Measurements from ENCODE around the gene ANXA3.
A peak's percentile ranks its signal among the peaks of the same experiment; 100 is the strongest.

Gene ANXA3

GRCh38 chr4:78650106-78651024 is 98.8 kb downstream of the ANXA3 start:
- peak; percentile 97 for DNase-seq (ENCODE audit: low read depth)

GRCh38 chr4:78651250-78651860 is 99.8 kb downstream of the ANXA3 start:
- no peak overlapping the region for H3K4me3 ChIP-seq (ENCODE audit: low read length)
- DNase-seq (ENCODE audit: low read depth), result peak; percentile 48
- no peak for TF ChIP-seq CTCF (IDR thresholded peaks at IDR 0.05; ENCODE audit: insufficient read depth, low read depth, low read length, missing control alignments)

More at GRCh38 chr4:78650106-78651024, 98.8 kb downstream of the ANXA3 start:
- no peak for TF ChIP-seq CTCF (IDR thresholded peaks at IDR 0.05; ENCODE audit: insufficient read depth, low read depth, low read length, missing control alignments)
- no peak overlapping the region for H3K4me3 ChIP-seq (ENCODE audit: low read length)

- no peak overlapping the region for H3K4me3 ChIP-seq (ENCODE audit: low read length)
- no peak for TF ChIP-seq CTCF (IDR thresholded peaks at IDR 0.05; ENCODE audit: insufficient read depth, low read depth, low read length, missing control alignments)
- no peak for DNase-seq (ENCODE audit: low read depth)
Observed at GRCh38 chr4:78652282-78652876, 100.8 kb downstream of the ANXA3 start.

- no peak for TF ChIP-seq CTCF (IDR thresholded peaks at IDR 0.05; ENCODE audit: insufficient read depth, low read depth, low read length, missing control alignments)
- DNase-seq (ENCODE audit: low read depth), result peak; percentile 31
- H3K4me3 ChIP-seq (ENCODE audit: low read length), result no peak overlapping the region
Observed at GRCh38 chr4:78653655-78654054, 102.1 kb downstream of the ANXA3 start.

GRCh38 chr4:78654807-78655206 is 103.2 kb downstream of the ANXA3 start:
- DNase-seq (ENCODE audit: low read depth), result no peak
- no peak for TF ChIP-seq CTCF (IDR thresholded peaks at IDR 0.05; ENCODE audit: insufficient read depth, low read depth, low read length, missing control alignments)

GRCh38 chr4:78656968-78657445 is 105.4 kb downstream of the ANXA3 start:
- TF ChIP-seq CTCF (IDR thresholded peaks at IDR 0.05; ENCODE audit: insufficient read depth, low read depth, low read length, missing control alignments), result no peak
- H3K4me3 ChIP-seq (ENCODE audit: low read length), result no peak overlapping the region
- no peak for DNase-seq (ENCODE audit: low read depth)

More at GRCh38 chr4:78654807-78655206, 103.2 kb downstream of the ANXA3 start:
- H3K4me3 ChIP-seq (ENCODE audit: low read length), result no peak overlapping the region
